GM19328 (cell line): ENCODE measurements around the gene SPINK1.
"Not testable (repeated sequence)": the region's sequence is repeated elsewhere in the genome, so short reads cannot be mapped to it uniquely, and the experiment has no call there.

ENCODE experiments used
- ATAC-seq: cut with Tn5 transposase; IDR thresholded peaks from one replicate; pipeline ENCODE4 v1.9.1; 2021; ENCODE audit warnings: mild to moderate bottlenecking, moderate library complexity; ENCODE audit not compliant: unreplicated experiment

The SPINK1 gene, protein sequence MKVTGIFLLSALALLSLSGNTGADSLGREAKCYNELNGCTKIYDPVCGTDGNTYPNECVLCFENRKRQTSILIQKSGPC

DNA sequence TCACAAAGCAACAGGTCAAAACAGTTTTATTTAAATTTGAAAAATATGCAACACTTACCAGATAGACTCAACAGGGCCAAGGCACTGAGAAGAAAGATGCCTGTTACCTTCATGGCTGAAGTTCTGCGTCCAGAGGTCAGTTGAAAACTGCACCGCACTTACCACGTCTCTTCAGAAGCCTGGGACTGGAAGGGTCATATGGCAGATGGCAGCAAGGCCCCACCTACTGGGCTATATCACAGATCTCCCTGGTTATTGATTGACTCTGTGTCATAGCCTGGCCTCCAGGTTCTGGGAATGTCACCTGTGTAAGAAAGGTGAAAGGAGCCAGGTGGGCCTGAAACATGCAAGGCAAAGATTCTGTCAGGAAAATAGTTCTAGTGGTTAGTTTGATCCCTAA lies at the start of gene SPINK1:
Gene SPINK1 (minus strand): TSS at position 207 of the 400 bp plus-strand sequence. CDS start 94 bp downstream, at position 113.
- no peak for ATAC-seq

DNA sequence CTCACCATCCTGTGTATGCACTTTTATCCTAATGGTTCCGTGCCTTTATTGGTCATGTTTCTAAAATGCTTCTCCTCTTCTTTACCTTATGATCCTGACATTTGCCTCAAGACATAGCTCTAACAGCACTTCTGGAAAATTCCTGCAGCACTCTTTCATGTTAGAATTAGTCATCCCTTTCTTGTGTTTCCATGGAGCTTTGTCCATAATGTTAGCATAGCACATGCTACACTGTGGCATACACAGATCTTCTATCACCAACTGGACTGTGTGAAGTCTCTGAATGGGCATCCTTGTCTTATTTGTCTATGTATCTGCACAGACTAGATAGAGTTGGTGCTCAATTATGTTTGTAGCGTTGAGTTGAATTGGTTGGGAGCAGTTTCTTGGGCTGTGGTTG lies 49.0 kb upstream of the SPINK1 start:
- no peak for ATAC-seq

DNA sequence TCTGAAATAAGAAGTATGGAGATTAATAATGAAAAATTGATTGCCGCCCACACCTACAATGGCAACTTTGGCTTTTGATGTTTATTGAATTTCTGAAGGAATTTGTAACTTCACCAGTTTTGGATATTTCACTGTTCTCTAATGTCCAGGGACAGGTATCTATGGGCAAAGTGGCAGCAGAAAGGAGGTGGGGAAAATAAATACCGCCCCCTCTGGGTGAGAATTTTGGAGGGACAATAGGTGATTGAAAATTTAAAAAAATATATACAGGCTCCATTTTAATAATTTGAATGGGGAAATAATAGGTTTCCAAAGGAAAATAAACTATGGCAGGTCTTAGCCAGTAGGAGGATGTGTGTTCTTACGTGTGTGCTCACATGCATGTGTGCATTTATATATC lies 48.3 kb upstream of the SPINK1 start:
- ATAC-seq: no peak

DNA sequence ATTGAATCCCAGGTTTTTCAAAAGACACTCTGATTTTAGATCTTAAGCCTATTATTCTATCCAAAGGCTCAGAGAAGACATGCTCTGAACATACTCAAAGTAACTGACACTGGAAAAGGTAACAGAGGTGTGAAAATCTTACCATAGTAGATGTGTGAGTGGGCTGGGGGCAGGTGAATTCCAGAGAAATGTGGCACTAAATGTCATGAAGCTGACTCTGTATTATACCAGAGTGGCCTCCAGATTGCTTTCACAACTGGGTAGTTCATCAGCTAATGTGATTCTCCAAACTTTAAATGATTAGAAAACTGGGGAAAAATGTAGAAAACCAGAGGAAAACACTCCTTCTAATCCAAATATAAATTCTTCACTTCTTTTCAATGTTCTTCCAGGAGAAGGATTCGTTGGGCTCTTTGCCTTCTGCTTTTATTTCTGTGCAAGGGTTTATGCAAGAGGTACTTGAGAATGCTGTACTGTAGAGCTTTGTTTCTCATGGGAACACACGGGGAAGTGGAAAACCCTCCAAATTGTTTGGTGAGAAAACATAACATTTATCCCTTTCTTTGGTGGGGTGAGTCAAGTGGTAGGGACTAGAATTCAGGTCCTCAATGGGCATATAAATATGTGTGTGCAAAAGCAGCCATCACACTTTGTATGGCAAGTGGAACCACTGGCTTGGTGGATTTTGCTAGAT lies 46.7 kb upstream of the SPINK1 start, which contains the start of gene SCGB3A2:
Gene SCGB3A2 (plus strand): TSS at position 646 of the 694 bp plus-strand sequence. CDS start 93 bp downstream, outside the sequence.
- no peak for ATAC-seq

DNA sequence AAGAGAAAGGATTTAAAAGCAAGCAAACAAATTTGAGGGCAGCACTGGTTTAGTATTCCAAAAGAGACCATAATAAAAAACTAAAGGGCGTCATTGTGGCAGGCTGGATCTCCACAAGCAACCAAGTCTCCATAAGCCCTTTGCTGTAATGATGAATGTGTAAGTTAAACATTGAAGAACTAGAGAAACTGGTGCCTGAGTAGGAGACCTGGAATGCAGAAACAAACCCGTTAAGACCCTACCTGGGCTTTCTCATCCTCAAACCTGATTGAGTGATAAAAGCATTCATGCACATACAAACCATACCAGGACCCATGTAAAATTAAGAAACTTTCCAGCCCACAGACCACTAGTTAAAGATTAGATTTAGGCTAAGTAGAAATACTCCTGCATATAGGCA lies 45.2 kb upstream of the SPINK1 start:
- no peak for ATAC-seq

DNA sequence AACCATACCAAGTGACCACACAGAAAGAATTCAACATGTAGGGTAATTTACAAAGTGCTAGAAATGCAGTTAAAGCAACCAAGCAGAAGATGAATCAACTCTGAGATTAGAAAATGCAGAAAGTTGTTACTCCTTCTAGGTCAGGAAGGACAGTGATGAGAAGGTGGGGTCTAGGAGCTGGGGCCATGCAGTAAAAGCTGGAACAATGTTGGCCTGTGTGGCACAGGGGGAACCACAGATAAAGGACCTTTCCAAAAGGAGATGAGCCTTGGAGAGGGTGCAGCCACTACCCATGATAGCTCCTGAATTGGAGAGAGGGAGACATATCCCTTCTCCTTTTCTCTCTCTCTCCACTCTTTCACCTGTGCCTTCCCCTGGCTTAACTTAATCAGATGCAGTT lies 44.7 kb upstream of the SPINK1 start:
- no peak for ATAC-seq

DNA sequence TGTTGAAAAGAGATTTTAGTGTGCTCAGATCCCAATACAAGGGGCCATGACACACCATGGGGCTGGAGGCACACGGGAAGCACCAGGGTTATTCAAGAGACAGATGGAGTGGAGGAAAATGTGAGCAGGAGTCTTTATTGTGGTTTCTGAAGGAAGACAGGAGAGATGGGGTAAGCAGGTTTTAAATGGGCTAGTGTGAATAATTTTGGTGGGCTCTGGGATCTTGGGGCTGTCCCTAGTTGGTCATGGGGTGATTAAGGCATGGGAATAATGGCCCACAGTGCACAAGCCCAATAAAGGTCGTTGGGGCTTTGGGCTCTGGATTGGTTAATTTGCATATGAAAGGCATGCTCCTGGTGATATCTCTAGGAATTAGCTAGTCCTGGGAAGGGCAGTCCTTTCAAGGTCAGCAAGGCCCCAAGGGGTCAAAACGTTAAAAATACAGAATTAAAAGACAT lies 43.5 kb upstream of the SPINK1 start:
- no peak for ATAC-seq

DNA sequence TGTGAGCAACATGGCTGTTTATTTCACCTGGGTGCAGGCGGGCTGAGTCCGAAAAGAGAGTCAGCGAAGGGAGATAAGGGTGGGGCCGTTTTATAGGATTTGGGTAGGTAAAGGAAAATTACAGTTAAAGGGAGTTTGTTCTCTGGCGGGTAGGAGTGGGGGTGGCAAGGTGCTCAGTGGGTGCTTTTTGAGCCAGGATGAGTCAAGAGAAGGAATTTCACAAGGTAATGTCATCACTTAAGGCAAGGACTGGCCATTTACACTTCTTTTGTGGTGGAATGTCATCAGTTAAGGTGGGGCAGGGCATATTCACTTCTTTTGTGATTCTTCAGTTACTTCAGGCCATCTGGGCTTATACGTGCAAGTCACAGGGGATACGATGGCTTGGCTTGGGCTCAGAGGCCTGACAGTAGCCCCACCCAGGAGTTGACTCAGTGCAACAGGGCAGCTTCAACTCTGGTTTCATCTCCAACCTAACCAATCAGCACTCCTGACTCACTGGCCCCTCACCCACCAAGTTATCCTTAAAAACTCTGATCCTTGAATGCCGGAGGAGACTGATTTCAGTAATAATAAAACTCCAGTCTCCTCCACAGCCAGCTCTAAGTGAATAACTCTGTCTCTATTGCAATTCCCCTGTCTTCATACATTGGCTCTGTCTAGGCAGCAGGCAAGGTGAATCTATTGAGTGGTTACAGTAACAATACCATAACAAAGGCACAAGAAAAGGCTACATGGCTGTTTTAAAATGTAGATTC lies 42.8 kb upstream of the SPINK1 start:
- not testable (repeated sequence) for ATAC-seq

DNA sequence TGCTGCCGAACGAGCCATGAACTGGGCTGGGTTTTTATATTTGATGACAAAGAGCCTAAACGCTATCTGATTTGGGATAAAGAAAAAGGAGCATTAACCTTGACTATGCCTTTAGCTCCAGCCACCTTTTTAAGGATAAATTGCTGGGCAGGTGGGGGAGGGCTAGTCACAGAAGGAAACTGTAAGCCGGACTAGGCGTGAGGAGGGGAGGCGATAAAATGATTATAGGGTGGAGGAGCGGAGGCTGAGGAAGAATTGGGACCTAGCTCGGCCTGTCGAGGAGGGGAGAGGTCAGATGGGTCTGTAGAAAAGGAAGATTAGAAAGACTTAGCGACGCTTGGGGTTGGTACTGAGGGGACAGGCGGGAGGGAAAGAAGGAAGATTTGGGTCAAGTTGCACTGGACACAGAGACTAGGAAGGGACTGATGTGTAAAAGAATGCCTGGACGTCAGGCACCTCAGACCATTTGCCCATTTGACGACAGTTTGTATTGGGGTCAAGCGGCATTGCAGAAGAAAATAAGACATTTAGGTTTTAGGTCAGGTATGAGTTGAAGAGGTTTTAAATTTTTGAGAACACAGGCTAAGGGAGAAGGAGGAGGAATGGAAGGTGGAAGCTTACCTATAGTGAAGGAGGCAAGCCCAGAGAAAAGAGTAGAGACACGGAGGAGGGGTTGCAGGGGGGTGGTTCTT lies 41.4 kb upstream of the SPINK1 start:
- not testable (repeated sequence) for ATAC-seq

DNA sequence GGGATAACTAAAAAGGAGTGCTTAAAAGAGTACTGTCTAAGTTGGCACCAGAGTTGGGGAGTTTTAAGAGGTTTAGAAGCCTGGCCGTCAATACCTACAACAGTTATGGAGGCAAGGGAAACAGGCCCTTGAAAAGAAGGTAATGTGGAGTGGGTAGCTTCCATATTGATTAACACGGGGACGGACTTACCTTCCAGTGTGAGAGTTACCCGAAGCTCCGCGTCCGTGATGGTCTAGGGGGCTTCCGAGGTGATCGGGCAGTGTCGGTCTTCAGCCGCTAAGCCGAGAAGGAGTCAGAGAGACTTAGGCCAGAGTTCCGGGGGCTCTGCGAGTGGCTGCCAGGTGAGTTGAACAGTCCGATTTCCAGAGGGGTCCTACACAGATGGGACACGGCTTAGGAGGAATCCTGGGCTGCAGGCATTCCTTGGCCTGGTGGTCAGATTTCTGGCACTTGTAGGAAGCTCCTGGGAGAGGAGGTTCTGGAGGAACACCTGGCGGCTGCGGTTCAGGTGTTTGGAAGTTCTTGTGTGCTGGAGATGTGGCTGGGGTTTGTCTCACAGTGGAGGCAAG lies 40.6 kb upstream of the SPINK1 start:
- not testable (repeated sequence) for ATAC-seq

DNA sequence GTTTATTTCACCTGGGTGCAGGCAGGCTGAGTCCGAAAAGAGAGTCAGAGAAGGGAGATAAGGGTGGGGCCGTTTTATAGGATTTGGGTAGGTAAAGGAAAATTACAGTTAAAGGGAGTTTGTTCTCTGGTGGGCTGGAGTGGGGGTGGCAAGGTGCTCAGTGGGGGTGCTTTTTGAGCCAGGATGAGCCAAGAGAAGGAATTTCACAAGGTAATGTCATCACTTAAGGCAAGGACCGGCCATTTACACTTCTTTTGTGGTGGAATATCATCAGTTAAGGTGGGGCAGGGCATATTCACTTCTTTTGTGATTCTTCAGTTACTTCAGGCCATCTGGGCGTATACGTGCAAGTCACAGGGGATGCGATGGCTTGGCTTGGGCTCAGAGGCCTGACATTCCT lies 38.4 kb upstream of the SPINK1 start:
- ATAC-seq: not testable (repeated sequence)

DNA sequence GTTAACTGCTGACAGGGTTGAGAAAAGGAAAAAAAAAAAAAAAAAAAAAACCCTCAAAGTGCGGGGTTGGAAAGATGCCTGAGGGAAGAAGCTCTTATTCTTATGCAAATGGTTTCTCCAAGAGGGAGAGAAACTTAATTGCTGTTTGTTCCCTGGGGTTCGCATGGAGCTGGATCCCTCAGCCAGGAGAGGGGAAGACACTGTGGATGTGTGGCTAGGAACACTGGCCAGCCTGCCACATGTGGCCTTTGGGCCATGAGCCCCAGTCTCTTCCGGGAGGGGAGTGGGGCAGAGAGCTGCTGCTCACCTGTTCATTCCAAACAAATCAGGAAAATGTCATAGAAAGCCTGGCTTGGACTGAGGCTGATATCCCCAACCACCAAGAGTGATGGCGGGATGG lies 37.6 kb upstream of the SPINK1 start:
- no peak for ATAC-seq

DNA sequence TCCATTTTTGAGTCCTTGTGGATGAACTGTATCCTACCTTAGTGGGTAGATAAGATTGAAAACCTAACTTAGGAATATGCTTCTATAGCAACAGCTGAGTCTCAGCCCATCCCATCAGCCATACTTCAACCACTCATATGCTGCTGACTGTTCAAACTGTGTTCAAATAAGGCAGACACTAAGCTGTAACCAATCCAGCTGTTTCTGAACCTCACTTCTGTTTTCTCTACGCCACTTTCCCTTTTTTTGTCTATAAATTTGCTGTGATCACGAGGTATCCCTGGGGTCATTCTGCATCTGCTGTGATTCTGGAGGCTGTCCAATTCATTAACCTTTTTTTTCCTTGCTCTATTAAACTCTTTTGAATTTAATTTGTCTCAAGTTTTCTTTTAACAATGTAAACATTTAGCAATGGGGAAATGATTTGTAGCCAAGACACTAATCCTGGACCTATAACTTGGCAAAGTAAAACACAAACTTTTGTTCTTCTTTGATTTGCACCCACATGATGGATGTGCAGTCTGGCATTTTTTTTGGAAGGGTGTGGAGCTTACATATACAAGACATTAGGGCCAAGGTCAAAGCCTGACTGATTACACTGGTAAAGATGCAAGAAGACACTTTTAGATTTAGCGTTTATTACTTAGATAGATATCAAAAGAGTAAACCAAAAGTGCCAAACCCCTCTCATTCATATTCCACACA lies 32.1 kb upstream of the SPINK1 start:
- ATAC-seq: no peak

DNA sequence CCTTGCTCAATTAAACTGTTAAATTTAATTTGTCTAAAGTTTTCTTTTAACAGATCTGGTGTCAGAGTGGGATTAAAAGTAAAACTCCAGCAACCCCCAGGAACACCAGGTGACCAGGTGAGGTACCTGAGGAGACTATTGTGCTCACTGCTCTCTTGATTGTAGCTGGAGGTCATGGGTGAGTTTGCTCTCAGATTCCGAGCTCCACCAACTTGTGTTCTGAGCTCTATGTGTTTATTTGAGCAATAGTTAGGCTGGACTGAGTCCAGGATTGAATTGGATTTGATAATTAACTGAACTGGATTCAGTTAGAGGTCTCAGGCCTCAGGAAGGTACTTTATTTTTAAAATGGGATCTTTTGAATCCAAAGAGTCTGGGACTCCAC lies 29.2 kb upstream of the SPINK1 start:
- ATAC-seq: no peak

DNA sequence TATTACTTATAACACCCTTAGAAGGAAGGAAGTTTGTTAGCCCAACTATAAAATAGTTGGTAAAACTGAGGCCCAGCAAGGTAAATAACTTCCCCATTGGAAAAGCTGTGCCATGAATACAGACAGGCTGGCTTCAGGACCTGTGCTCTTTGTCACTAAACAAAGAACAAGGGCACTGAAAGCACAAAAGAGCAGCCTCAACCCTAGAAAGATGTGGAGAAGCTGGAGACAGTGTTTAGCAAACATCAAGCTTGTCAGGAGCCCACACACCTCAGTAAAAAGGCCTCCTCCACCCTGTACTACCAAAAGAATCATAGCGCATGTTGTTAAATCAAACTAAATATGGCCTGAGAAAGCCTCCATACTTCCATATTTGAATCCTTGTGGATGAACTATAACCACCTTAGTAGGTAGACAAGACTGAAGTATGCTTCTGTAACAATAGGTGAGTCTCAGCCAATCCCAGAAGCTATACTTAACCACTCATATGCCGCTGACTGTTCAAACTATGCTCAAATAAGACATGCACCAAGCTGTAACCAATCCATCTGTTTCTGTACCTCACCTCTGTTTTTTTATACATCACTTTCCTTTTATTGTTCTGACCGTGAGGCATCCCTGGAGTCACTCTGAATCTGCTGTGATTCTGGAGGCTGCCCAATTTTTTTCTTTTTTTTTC lies 28.6 kb upstream of the SPINK1 start:
- no peak for ATAC-seq

DNA sequence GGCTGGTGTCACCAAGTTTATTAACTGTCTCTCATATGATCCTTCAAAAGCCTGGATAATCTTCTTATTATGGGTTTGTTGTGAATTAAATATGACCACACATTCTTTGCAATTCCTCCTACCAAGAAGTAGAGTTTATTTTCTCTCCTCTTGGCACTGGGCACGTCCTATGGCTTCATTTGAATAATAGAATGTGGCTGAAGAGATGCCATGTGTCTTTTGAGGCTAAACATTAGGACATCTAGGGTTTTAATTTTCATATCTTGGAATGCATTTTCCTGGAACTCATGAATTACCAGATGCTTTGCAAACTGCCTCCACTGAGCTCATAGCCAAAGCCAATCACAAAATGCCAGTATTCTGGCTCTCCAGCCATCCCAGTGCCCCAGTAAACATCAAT lies 27.1 kb upstream of the SPINK1 start:
- ATAC-seq: no peak

DNA sequence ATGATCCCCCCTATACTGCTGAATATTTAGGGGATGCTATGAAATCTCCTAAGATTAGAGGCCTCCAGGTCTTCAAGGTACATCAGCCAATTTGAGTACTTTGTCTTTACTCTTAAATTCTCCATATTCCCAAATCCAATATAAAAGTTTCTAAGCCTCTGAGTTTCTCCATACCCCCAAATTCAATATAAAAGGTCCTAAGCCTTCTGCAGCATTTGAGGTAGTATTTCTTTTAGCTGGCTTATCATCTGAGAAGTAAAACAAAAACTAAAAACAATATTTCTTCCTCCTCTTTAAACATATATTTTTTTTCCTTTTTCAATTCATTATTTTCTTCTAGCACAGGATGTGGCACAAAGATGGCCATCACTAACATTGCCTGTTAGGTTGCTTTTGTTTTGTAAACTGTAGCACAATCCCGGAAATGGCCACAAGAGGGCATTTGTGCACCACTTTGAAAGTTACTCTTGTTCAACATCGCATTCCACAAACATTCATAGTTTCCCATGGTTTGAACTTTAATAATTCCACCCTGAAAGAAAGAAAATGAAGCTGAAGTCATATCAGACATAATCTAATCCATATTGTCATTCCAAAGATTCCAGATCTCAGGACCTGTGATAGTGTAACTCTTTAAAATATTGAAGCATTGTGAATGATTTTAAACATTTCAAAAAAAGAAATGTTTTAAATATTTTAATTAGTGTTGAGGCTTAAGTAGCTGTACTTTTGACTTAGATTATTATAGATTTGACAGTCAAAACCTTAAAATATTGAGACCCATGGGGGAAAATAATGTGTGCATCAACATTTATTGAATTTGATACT lies 26.0 kb upstream of the SPINK1 start:
- peak; percentile 84 for ATAC-seq

DNA sequence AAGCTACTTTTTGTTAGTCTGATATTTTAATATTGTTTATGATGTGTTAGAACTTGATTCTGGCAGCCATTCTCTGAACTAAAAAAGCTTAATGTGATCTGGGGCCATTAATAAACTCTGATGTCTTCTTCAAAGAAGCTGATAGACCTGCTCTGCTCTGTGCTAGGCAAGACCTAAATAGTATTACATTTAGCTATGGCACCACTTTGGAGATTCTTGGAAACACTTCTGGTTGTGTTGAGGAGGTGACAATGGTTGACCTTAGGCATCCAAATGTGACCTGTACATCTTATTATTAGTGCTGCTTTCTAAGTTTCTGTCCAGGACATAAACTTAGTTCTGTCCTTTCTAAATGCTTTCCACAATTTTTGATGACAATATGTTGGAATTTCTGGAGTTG lies 25.3 kb upstream of the SPINK1 start:
- no peak for ATAC-seq

DNA sequence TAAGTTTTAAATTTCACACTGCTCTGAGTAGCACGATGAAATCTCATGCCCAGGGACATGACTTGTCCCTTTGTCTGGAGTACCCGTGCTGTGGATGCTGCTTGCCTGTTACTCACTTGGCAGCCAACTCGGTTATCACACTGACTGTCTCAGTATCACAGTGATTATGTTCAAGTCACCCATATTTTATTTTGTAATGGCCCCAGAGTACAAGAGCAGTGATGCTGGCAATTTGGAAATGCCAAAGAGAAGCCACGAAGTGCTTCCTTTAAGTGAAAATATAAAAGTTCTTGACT lies 24.3 kb upstream of the SPINK1 start:
- ATAC-seq: no peak
